Psoas muscle (tissue), 8 donors: ENCODE data around the gene COL26A1. TPM values are rescaled to one million over a fixed set of nuclear protein-coding genes. Genes with fewer than 3 reads are reported as not detected.

Experiments used
- ATAC-seq, 4 donors: fragments of 200-7000 bp; cut with Tn5 transposase; one replicate each; pipeline ENCODE4 v1.9.1; 2020; ENCODE audit warnings: moderate library complexity in 3 of 4, mild to moderate bottlenecking in 2 of 4
- DNase-seq, 2 donors: peaks; one replicate each; pipeline ENCODE4 v3.0.0-alpha.2; 2020
- H3K27ac ChIP-seq: fragments of 200-600 bp; one replicate; pipeline ENCODE4 v1.8.0; 2022
- H3K27me3 ChIP-seq, 3 donors: fragments of 200-600 bp in 1 of 3; one replicate each; pipeline versions ENCODE4 v1.6.1 to v1.8.0; 2013 to 2022; ENCODE audit warnings: low read length in 2 of 3, mild to moderate bottlenecking in 2 of 3, moderate library complexity in 1 of 3; ENCODE audit not compliant: insufficient read depth in 3 of 3
- H3K36me3 ChIP-seq, 2 donors: fragments of 200-600 bp in 1 of 2; one replicate each; pipeline versions ENCODE4 v1.6.1 to v1.8.0; 2013 to 2022; ENCODE audit warnings: low read depth in 1 of 2, mild to moderate bottlenecking in 1 of 2, moderate library complexity in 1 of 2; ENCODE audit not compliant: insufficient read depth in 1 of 2
- H3K4me1 ChIP-seq: fragments of 200-600 bp; one replicate; pipeline ENCODE4 v1.8.0; 2022
- H3K4me3 ChIP-seq: fragments of 200-600 bp; one replicate; pipeline ENCODE4 v1.8.0; 2022; ENCODE audit warnings: mild to moderate bottlenecking
- H3K9me3 ChIP-seq: fragments of 200-600 bp; one replicate; pipeline ENCODE4 v1.8.0; 2022
- WGBS, 3 donors: extraction: QIAGEN DNeasy Blood & Tissue Kit; methylation state at CpG; one replicate each; pipeline versions ENCODE4 v1.1.6 to v1.1.7; 2013; 5-methylcytosine and 5-hydroxymethylcytosine counted together
- intact Hi-C, 2 donors: fragments of 100-400 bp; cut with DNase I; formaldehyde crosslinking; loops; one replicate each; pipeline versions ENCODE4 v1.11.0 to v1.14.2; 2022
- polyA plus RNA-seq, 3 donors: library from polyadenylated mRNA; stranded (reverse); fragments of 200-250 nt; gene quantifications; one replicate each; pipeline ENCODE4 v1.2.3, GENCODE V29; 2013
- total RNA-seq, 4 donors: library from RNA; stranded (reverse); fragmentation: NEBNext Ultra II Directional in 2 of 4; extraction: Animal tissue kit (Norgen Biotek cat#: 25700) in 2 of 4; gene quantifications; one replicate each; pipeline versions ENCODE4 v1.2.1 to v1.2.4, GENCODE V29; 2021 to 2023
- TF ChIP-seq, protein P1 (sequence below): fragments of 200-600 bp; IDR thresholded peaks from one replicate; pipeline ENCODE4 v1.8.0; 2022; ENCODE audit warnings: antibody characterized with exemption
- donor health status: healthy with polysubstance abuse.
- donor health status: DM: no; HTN: no; CAD: no; lungs with moderate emphysema.
- donor health status: Bipolar disorder and iron deficiency.
- donor health status: healthy.
- donor health status: DM: yes; HTN: yes; CAD: no.
- donor health status: DM: no; HTN: no; CAD: no.
- donor health status: DM: no; HTN: no; CAD: no.
- donor health status: DM: yes; HTN: yes; CAD: no.

The COL26A1 gene
- total and polyA plus RNA-seq, 7 donors, result 0.03 TPM; not detected in 6

- Histone ChIP-seq H3K9me3 (no peaks in the 10 kb centered on the region), H3K4me1 (no peaks in the 10 kb centered on the region), H3K4me3 (peak overlapping the region; percentile 69), H3K27ac (no peak overlapping the region), H3K27me3 (peaks cover 0 to 32% (median 9%) of the 10 kb centered on the region in 3 donors), H3K36me3 (no peaks in the 10 kb centered on the region)
- ATAC-seq (peak in 2 of 4 donors; percentile 10 to 15), DNase-seq (no peak)
- 0 to 3% (median 1%) methylated on average over 12 to 45 of the region's 46 CpGs for WGBS, 3 donors
- intact Hi-C loops, result loop anchor here in 1 of 2 donors (5.0 to 10.0 kb wide), 2 partner anchors 172 to 909 kb away; no protein-coding TSS in a partner anchor
- TF ChIP-seq, protein P1, sequence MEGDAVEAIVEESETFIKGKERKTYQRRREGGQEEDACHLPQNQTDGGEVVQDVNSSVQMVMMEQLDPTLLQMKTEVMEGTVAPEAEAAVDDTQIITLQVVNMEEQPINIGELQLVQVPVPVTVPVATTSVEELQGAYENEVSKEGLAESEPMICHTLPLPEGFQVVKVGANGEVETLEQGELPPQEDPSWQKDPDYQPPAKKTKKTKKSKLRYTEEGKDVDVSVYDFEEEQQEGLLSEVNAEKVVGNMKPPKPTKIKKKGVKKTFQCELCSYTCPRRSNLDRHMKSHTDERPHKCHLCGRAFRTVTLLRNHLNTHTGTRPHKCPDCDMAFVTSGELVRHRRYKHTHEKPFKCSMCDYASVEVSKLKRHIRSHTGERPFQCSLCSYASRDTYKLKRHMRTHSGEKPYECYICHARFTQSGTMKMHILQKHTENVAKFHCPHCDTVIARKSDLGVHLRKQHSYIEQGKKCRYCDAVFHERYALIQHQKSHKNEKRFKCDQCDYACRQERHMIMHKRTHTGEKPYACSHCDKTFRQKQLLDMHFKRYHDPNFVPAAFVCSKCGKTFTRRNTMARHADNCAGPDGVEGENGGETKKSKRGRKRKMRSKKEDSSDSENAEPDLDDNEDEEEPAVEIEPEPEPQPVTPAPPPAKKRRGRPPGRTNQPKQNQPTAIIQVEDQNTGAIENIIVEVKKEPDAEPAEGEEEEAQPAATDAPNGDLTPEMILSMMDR, result no peak
Measured at GRCh38 chr7:101363196-101363733, 590 bp downstream of the COL26A1 start.

DNA sequence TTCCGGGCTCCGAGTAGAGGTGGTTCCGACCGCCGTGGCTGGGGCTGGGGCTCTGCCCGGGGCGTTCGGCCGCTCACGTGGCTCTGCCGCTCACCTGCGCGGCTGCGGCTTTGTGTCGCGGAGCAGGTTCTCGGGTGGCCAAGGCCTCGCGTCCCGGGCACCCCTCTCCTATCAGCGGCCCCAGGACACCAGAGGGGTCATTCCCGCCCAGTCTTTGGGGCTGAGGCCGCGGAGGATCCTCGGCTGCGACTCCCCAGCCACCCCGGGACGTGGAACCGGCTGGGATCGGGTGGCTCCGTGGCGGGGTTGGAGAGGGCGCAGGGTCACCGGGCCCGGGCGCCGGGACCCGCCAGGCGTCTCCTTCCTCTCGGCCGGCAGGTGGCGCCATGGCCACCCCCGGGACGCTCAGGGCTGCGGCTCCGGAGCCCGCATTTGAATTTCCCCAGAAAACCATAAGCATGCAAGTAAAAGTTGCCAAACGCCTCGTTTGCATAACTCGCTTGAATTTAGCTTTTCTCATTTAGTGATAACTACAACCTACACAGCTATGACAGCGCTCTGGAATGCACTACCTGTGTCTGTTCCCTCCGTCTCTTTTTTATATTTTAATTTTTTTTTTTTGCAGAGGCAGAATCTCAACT is 1.2 kb downstream of the COL26A1 start:
- 2 to 3% (median 3%) methylated on average over 32 to 52 of the region's 52 CpGs for WGBS, 3 donors
- DNase-seq (peak; percentile 63 to 78), ATAC-seq (peak; percentile 84 to 97 (median 90))
- H3K27ac ChIP-seq, result no peak overlapping the region
- no peaks in the 10 kb centered on the region for H3K36me3 ChIP-seq
- peak overlapping the region; percentile 69 for H3K4me3 ChIP-seq
- peaks cover 0 to 32% (median 9%) of the 10 kb centered on the region in 3 donors for H3K27me3 ChIP-seq
- H3K4me1 ChIP-seq, result no peaks in the 10 kb centered on the region
- intact Hi-C loops, result loop anchor here (2.0 to 10.0 kb wide), 3 partner anchors 171 to 908 kb away; no protein-coding TSS in a partner anchor
- TF ChIP-seq, protein P1, result peak; percentile 88
- H3K9me3 ChIP-seq, result no peaks in the 10 kb centered on the region

DNA sequence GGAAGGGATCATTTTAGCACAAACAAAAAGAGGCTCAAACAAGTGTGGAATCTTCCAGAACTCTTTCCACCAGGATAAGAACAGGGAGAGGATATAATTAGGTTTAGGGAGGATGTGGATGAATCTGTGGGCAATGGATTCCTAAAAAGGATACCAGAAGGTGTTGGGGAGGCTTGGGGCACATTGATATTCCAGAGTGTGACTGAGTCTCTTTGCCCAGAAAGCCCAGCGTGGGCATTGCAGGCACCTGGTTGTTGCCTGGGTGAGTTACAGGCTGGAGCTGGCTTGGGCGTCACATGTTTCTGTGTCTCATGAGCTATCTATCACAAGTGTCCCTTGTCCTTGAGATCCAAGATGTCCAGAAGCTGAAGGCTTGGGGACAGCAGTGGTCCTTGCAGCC is 3.3 kb downstream of the COL26A1 start:
- peaks cover 0 to 34% (median 9%) of the 10 kb centered on the region in 3 donors for H3K27me3 ChIP-seq
- no peak overlapping the region for H3K27ac ChIP-seq
- no peaks in the 10 kb centered on the region for H3K9me3 ChIP-seq
- H3K4me3 ChIP-seq, result no peak overlapping the region
- ATAC-seq (no peak), DNase-seq (no peak)
- no peaks in the 10 kb centered on the region for H3K4me1 ChIP-seq
- TF ChIP-seq, protein P1, result no peak
- intact Hi-C loops, result loop anchor here (2.0 to 10.0 kb wide), 2 partner anchors 169 to 173 kb away; no protein-coding TSS in a partner anchor
- WGBS, 3 donors, result 94 to 100% (median 97%) methylated on average over 2 of the region's 2 CpGs
- H3K36me3 ChIP-seq, result no peaks in the 10 kb centered on the region

DNA sequence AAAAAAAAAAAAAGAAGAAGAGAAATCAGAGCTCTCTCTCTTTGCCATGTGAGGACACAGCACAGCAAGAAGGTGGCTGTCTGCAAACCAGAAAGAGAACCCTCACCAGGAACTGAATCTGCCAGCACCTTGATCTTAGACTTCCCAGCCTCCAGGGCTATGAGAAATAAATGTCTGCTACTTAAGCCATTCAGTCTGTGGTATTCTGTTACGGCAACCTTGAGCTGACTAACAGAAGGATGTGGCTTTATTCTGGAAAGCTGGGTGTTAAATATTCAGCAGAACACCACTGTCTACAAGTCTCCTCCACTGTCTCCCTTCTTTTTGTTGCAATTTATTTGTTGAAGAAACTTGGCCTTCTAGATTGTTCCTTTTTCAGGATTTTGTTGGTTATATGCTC is 5.0 kb downstream of the COL26A1 start:
- TF ChIP-seq, protein P1, result no peak
- ATAC-seq, result no peak
- H3K27me3 ChIP-seq, result peaks cover 0 to 38% (median 5%) of the 10 kb centered on the region in 3 donors
- H3K36me3 ChIP-seq, result no peaks in the 10 kb centered on the region
- WGBS, 3 donors, result 88 to 97% (median 93%) methylated on average over 1 of the region's 1 CpG
- H3K9me3 ChIP-seq, result no peaks in the 10 kb centered on the region
- intact Hi-C loops, result loop anchor here in 1 of 2 donors (10.0 kb wide), 1 partner anchor 167 kb away; no protein-coding TSS in a partner anchor
- no peaks in the 10 kb centered on the region for H3K4me1 ChIP-seq
- no peak overlapping the region for H3K4me3 ChIP-seq
- DNase-seq, result no peak
- no peak overlapping the region for H3K27ac ChIP-seq
